HEK293 (cell line): ENCODE results near the gene CA5A.
"Not testable (repeated sequence)": the region's sequence is repeated elsewhere in the genome, so short reads cannot be mapped to it uniquely, and the experiment has no call there.

ENCODE experiments used
- CTCF ChIA-PET: fragments of 350-600 bp; formaldehyde crosslinking; extraction: SDS; loops from one replicate; lab custom pipeline; 2021; ENCODE audit warnings: antibody characterized with exemption; lab: Yijun Ruan, JAX
- POLR2A ChIA-PET: fragments of 300-600 bp; formaldehyde crosslinking; extraction: SDS; loops from one replicate; lab custom pipeline; 2020; ENCODE audit warnings: antibody characterized with exemption, inconsistent platforms; lab: Yijun Ruan, JAX
- H3K27ac ChIP-seq: fragments of 200-500 bp; sonication (Bioruptor generic); 2 replicates; pipeline ENCODE4 v1.5.1; 2014; ENCODE audit warnings: low read depth, low read length, control low read depth, inconsistent platforms; ENCODE audit errors: extremely low read depth
- H3K36me3 ChIP-seq, 2 experiments: fragments of 200-500 bp in 1 of 2; sonication (Bioruptor generic) in 1 of 2; 1 replicate in 1 of 2; 2 replicates in 1 of 2; pipeline ENCODE4 v1.5.1; 2014 to 2017; ENCODE audit warnings: inconsistent platforms in 2 of 2, low read length in 2 of 2; ENCODE audit not compliant: control insufficient read depth in 2 of 2, insufficient read depth in 1 of 2
- H3K4me1 ChIP-seq: fragments of 200-500 bp; sonication (Bioruptor generic); 2 replicates; pipeline ENCODE4 v1.5.1; 2014; ENCODE audit warnings: mild to moderate bottlenecking, low read length, inconsistent platforms; ENCODE audit not compliant: control insufficient read depth, insufficient read depth
- H3K4me3 ChIP-seq: 2 replicates; pipeline ENCODE4 v1.5.1; 2011; ENCODE audit warnings: low read depth, mild to moderate bottlenecking, control low read depth, low read length, moderate library complexity
- H3K9me3 ChIP-seq: fragments of 200-500 bp; sonication (Bioruptor generic); 2 replicates; pipeline ENCODE4 v1.5.1; 2014; ENCODE audit warnings: low read depth, low read length, inconsistent platforms; ENCODE audit not compliant: control insufficient read depth, insufficient read depth
- CTCF ChIP-seq: fragments of 450-650 bp; formaldehyde crosslinking; IDR thresholded peaks from 2 replicates; pipeline ENCODE4 v1.5.1; 2016; ENCODE audit warnings: missing biosample characterization, missing genetic modification characterization
- EGR2 ChIP-seq: fragments of 450-650 bp; formaldehyde crosslinking; IDR thresholded peaks from 2 replicates; pipeline ENCODE4 v1.5.1; 2016; ENCODE audit warnings: low read depth, missing biosample characterization, missing genetic modification characterization
- KLF10 ChIP-seq: fragments of 450-650 bp; IDR thresholded peaks from 2 replicates; pipeline ENCODE4 v1.5.1; 2018; ENCODE audit warnings: missing biosample characterization, mild to moderate bottlenecking, missing genetic modification characterization
- PRDM4 ChIP-seq: fragments of 450-650 bp; formaldehyde crosslinking; IDR thresholded peaks from 2 replicates; pipeline ENCODE4 v1.5.1; 2017; ENCODE audit warnings: missing biosample characterization, missing genetic modification characterization
- SP2 ChIP-seq: fragments of 450-650 bp; formaldehyde crosslinking; IDR thresholded peaks from 2 replicates; pipeline ENCODE4 v1.5.1; 2016; ENCODE audit warnings: missing biosample characterization, missing genetic modification characterization
- ZFP3 ChIP-seq: fragments of 450-650 bp; formaldehyde crosslinking; IDR thresholded peaks from 2 replicates; pipeline ENCODE4 v1.5.1; 2016; ENCODE audit warnings: low read depth, missing biosample characterization, missing genetic modification characterization
- ZNF10 ChIP-seq: fragments of 450-650 bp; formaldehyde crosslinking; IDR thresholded peaks from 2 replicates; pipeline ENCODE4 v1.5.1; 2017; ENCODE audit warnings: missing biosample characterization, missing genetic modification characterization
- ZNF510 ChIP-seq: fragments of 450-650 bp; formaldehyde crosslinking; IDR thresholded peaks from 2 replicates; pipeline ENCODE4 v1.5.1; 2018; ENCODE audit warnings: mild to moderate bottlenecking, missing genetic modification characterization, missing biosample characterization; ENCODE audit not compliant: insufficient replicate concordance
- ZNF529 ChIP-seq: fragments of 450-650 bp; formaldehyde crosslinking; IDR thresholded peaks from 2 replicates; pipeline ENCODE4 v1.5.1; 2017; ENCODE audit warnings: missing genetic modification characterization, missing biosample characterization; ENCODE audit not compliant: insufficient replicate concordance
- ZNF558 ChIP-seq: fragments of 450-650 bp; formaldehyde crosslinking; IDR thresholded peaks from 2 replicates; pipeline ENCODE4 v1.5.1; 2016; ENCODE audit warnings: missing biosample characterization, missing genetic modification characterization

The CA5A gene

GRCh38 chr16:87984632-87985267, 48.4 kb upstream of the CA5A start:
- peaks cover 3 to 39% of the 10 kb centered on the region in 2 experiments; a peak in 2 of 3 replicates for H3K36me3 ChIP-seq
- H3K4me3 ChIP-seq, result no peak overlapping the region
- no peak for TF ChIP-seq CTCF (tag by site-specific recombination)
- TF ChIP-seq ZNF510 (tag by site-specific recombination), result no peak
- no peak for TF ChIP-seq ZNF10 (tag by site-specific recombination)
- no peak for TF ChIP-seq KLF10 (tag by site-specific recombination)
- TF ChIP-seq ZNF558 (tag by site-specific recombination), result no peak
- no peak for TF ChIP-seq ZNF529 (tag by site-specific recombination)
- TF ChIP-seq PRDM4 (tag by site-specific recombination), result no peak
- no peak for TF ChIP-seq EGR2 (tag by site-specific recombination)
- TF ChIP-seq ZFP3 (tag by site-specific recombination), result no peak
- TF ChIP-seq SP2, result no peak
- ChIA-PET POLR2A (no interaction called here), CTCF (interaction anchor here (0.7 to 0.8 kb wide), 3 partner anchors 453 to 809 kb away, joined by 3 to 4 read pairs (median 3); no protein-coding TSS in a partner anchor)
- no peaks in the 10 kb centered on the region for H3K9me3 ChIP-seq
- no peak overlapping the region for H3K27ac ChIP-seq
- H3K4me1 ChIP-seq, result no peaks in the 10 kb centered on the region

DNA sequence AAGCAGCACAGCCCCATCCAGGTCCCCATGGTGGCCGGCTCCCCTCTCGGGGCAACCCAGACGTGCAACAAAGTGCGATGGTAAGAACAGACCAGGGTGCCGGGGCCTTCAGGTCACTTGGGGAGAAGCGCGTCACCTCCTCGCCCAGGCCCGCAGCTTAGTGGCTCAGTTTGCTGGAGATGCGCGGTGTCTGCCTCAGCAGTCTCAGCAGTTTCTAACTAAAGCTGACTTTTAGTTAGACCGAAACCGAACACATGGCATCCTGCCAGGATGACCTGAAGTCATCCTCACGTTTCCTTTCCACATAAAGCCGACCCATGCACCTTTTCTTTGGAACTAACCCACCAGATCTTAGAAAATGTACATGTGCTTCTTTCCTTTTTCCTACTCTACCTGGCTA, 47.9 kb upstream of the CA5A start:
- CTCF ChIA-PET, result interaction anchor here (0.7 to 0.9 kb wide), 4 partner anchors 453 to 810 kb away, joined by 3 to 4 read pairs (median 3); no protein-coding TSS in a partner anchor
- H3K4me3 ChIP-seq, H3K27ac ChIP-seq, H3K9me3 ChIP-seq, POLR2A ChIA-PET, H3K4me1 ChIP-seq: not testable (repeated sequence)
- H3K36me3 ChIP-seq, result peaks cover 3 to 33% of the 10 kb centered on the region in 2 experiments; a peak in 2 of 3 replicates

GRCh38 chr16:87983737-87984097, 47.4 kb upstream of the CA5A start:
- POLR2A ChIA-PET, H3K4me1 ChIP-seq, H3K4me3 ChIP-seq, H3K9me3 ChIP-seq, H3K27ac ChIP-seq: not testable (repeated sequence)
- peaks cover 3 to 30% of the 10 kb centered on the region in 2 experiments; a peak in 2 of 3 replicates for H3K36me3 ChIP-seq
- CTCF ChIA-PET, result interaction anchor here (0.9 kb wide), 1 partner anchor 453 kb away, joined by 3 read pairs; no protein-coding TSS in a partner anchor

DNA sequence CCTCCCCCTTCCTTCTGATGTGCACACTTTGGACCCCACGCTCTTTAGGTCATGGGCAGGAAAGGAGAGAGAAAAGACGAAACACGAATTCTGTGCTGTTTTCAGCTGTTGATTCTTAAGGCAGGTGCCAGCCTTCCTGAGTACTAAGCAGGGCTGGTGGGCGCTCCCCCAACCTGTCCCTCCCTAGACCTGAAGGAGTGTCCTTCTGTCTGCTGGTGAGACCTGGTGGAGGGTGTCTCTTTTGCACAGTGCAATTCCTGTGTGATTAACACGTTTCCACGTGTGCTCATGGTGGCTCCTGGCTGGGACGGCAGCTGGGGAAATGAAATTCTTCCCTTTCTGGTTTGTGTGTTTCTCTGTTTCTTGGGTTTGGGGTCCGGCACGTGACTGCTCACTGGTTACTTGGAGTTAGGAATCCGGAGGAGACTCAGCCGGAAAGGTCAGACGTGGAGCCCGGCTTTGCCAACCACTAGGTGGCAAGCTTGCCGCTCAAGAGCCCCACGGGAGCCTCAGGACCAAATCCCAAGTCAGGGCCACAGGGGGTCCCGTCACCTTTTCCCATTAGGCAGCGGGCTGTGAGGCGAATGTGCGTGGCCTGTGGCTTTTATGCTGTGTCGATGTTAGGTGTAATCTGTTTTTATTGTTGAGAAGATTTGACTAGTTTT, 46.9 kb upstream of the CA5A start:
- not testable (repeated sequence) for H3K27ac ChIP-seq, H3K9me3 ChIP-seq, H3K4me3 ChIP-seq, H3K4me1 ChIP-seq
- POLR2A ChIA-PET, result interaction anchor here (0.6 kb wide), 1 partner anchor 23 kb away, joined by 4 read pairs; no protein-coding TSS in a partner anchor
- CTCF ChIA-PET, result interaction anchor here (0.9 kb wide), 1 partner anchor 453 kb away, joined by 3 read pairs; no protein-coding TSS in a partner anchor
- H3K36me3 ChIP-seq, result peaks cover 3 to 28% of the 10 kb centered on the region in 2 experiments; a peak in 2 of 3 replicates
